GM20000 (cell line): ENCODE results near the gene TMPRSS5.
"Not testable (repeated sequence)": the region's sequence is repeated elsewhere in the genome, so short reads cannot be mapped to it uniquely, and the experiment has no call there.

Experiments used
- DNase-seq: peaks from one replicate; pipeline ENCODE4 v3.0.0; 2012; ENCODE audit warnings: low spot score
- TF ChIP-seq, protein P1 (sequence below): IDR thresholded peaks from 2 replicates; pipeline ENCODE4 v1.5.1; 2012; ENCODE audit warnings: mild to moderate bottlenecking, control low read depth; ENCODE audit errors: extremely low read depth, missing control alignments

TMPRSS5 gene

DNA sequence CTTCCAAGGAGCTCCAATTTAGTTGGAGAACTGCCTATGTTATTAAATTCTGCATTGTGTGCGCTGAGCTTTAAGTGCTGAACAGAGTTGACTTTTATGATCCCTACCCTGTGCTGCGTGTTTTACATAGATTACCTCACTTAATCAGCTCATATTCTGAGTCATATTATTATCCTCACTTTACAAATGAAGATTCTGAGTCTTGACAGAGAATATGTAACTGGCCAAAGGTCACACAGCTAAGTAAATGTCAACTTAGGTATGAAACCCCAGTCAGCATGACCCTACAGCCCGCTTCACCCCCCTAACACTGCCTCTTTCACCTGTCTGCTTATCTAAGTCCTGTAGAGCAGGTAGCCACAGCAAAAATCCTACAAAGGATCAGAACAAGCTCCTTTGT is 19.8 kb upstream of the TMPRSS5 start:
- no peak for DNase-seq
- TF ChIP-seq, protein P1, sequence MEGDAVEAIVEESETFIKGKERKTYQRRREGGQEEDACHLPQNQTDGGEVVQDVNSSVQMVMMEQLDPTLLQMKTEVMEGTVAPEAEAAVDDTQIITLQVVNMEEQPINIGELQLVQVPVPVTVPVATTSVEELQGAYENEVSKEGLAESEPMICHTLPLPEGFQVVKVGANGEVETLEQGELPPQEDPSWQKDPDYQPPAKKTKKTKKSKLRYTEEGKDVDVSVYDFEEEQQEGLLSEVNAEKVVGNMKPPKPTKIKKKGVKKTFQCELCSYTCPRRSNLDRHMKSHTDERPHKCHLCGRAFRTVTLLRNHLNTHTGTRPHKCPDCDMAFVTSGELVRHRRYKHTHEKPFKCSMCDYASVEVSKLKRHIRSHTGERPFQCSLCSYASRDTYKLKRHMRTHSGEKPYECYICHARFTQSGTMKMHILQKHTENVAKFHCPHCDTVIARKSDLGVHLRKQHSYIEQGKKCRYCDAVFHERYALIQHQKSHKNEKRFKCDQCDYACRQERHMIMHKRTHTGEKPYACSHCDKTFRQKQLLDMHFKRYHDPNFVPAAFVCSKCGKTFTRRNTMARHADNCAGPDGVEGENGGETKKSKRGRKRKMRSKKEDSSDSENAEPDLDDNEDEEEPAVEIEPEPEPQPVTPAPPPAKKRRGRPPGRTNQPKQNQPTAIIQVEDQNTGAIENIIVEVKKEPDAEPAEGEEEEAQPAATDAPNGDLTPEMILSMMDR, result no peak

DNA sequence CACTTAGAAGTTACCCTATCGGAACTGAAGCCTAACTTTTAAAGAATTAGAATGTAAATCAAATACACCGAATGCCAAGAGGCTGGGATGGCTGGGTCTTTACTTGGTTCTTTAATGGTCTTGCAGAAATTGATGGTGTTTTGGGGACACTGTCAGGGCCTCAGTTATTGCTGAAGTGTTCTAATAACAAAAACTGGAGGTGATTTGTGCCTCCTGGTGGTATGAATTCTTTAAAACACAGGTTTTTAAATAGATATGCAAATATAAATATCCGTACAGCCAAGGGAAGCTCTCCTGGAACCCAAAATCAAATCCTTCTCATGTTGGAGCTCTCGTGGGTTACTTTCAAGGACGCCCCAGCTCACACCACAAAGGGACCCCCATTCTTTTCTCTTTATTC is 19.3 kb upstream of the TMPRSS5 start:
- no peak for DNase-seq
- TF ChIP-seq, protein P1, result no peak

DNA sequence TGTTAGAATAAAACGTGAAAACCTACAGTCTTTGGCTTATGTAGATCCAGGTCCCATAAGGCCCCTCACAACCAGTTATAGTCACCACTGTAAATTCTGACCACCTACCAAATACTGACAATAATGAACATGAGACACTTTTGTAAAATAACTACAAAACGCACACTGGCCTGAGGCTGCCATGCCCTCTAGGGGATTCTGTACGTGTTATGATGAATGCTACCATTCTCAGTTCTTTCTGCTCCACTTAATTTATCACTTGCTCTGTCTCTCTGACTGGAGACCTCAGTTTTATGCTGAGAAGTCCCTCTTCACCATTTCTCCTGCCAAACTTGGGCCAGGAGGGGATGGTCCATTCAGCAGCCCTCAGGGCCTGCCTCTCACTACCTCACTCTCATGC is 18.7 kb upstream of the TMPRSS5 start:
- TF ChIP-seq, protein P1, result no peak
- DNase-seq, result no peak

DNA sequence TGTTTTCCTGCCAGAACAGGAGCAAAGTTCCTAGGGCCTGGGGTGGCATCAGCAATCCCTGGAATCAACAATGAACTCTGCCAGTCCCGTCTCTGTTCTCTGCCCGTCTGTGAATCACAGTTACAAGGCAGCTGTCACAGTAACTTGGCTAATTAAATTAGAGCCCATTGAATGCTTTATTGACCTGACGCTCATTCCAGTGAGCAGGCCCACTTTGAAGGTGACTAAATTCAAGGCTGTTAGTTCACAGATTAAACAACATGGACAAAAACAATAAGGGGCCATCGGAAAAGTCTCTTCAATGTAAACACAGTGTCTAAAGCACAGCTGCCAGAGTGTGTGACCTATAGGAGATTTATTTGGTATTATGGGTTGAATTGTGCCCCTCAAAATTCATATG is 17.7 kb upstream of the TMPRSS5 start:
- TF ChIP-seq, protein P1, result no peak
- no peak for DNase-seq

GRCh38 chr11:113722934-113723333 is 16.8 kb upstream of the TMPRSS5 start:
- TF ChIP-seq, protein P1, result no peak
- no peak for DNase-seq

DNA sequence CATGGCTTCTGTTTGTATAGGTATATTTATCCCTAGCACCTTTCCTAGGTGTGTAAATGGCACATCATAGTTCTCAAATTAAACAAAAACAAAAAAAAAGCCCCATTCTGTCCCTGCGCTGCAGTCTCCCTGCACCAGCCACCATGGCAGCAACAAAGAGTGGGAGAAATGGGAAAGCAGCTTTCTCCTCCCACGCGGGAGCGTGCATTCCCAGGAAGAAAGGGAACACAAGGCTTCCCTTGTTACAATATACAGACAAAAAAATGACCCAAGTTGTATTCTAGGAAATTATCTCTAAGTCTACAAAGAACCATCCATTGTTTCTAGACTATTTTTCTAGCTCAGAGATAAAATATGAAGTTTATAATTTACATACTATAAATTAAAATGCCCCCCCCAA is 16.1 kb upstream of the TMPRSS5 start:
- no peak for DNase-seq
- TF ChIP-seq, protein P1, result no peak

DNA sequence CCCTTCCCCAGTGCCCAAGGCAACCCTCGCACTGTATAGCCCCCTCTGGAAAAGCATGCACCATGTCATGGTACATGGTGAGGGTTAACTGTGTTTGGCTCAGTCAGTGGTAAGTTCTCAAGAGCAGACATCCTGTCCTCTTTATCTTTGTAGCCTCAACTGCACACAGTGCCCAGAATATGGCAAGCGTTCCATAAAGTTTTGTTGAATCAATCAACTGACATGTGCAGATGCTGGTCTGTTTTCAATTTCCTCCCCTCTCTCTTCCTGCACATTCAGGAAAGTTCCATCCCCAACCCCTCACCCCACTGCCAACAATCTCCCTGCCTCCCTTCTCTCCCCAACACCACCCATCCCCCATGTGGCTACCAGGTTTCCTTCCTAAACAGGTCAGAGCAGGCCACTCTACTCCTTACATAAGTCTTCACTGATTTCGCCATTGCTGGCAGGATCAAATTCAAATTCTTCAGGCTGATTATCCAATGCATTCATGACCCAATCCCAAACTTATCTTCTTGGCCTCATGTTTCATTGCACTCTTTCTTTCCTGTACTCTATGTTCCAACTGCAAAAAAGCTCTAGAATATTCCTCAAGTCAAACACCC is 15.5 kb upstream of the TMPRSS5 start:
- TF ChIP-seq, protein P1, result no peak
- DNase-seq, result no peak

DNA sequence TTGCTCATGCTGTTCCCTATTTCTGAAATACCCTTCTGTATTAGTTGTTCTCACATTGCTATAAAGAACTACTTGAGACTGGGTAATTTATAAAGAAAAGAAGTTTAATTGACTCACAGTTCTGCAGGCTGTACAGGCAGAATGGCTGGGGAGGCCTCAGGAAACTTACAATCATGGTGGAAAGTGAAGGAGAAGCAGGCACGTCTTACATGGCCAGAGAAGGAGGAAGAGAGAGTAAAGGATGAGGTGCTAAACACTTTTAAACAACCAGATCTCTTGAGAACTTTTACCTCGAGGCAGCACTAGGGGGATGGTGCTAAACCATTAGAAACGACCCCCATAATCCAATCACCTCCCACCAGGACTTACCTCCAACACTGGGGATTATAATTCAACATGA is 14.4 kb upstream of the TMPRSS5 start:
- not testable (repeated sequence) for DNase-seq
